ENCODE measurements around the gene SORCS2. TPM values are rescaled to one million over a fixed set of nuclear protein-coding genes. Genes with fewer than 3 reads are reported as not detected.

SORCS2 gene
- total and polyA plus RNA-seq, 4 donors, result 2.2 to 7.7 (median 2.5) TPM

- DNase-seq (no peak), ATAC-seq (ENCODE audit: insufficient read depth, low FRiP score) (no peak)
- TF ChIP-seq CTCF (IDR thresholded peaks at IDR 0.05; ENCODE audit: control extremely low read depth, extremely low read depth), result no peak
- Histone ChIP-seq H3K4me1 (ENCODE audit: control insufficient read depth in 5 of 5, insufficient read depth in 5 of 5, low read length in 5 of 5) (no peaks in the 10 kb centered on the region), H3K27me3 (ENCODE audit: control insufficient read depth in 3 of 3, insufficient read depth in 3 of 3, low read length in 2 of 3) (no peaks in the 10 kb centered on the region), H3K9ac (ENCODE audit: insufficient read depth in 1 of 2, low read length in 2 of 2) (no peak overlapping the region), H3K27ac (ENCODE audit: low read depth in 1 of 2, low read length in 1 of 2) (no peak overlapping the region), H3K4me3 (no peak overlapping the region), H3K36me3 (ENCODE audit: control insufficient read depth in 4 of 4, insufficient read depth in 4 of 4, low read length in 4 of 4) (no peaks in the 10 kb centered on the region), H3K9me3 (ENCODE audit: control insufficient read depth in 4 of 4, insufficient read depth in 3 of 4, low read length in 3 of 4) (no peaks in the 10 kb centered on the region)
- WGBS, 2 donors, result 94 to 96% methylated on average over 9 of the region's 9 CpGs
Measured at GRCh38 chr4:7165874-7166201, 26.5 kb upstream of the SORCS2 start.

DNA sequence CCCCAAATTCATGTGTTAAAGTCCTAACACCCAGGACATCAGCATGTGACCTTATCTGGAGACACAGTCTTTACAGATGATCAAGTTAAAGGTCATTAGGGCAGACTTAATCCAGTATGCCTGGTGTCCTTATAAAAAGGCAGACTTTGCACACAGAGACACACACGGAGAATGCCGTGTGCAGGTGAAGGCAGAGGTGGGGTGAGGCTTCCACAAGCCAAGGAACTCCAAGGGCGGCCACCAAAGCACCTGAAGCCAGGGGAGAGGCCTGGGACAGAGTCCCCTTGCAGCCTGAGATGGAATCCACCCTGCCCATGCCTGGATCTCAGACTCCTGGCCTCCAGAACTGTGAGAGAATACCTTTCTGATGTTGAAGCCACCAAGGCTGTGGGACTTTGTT lies 26.1 kb upstream of the SORCS2 start:
- H3K9ac ChIP-seq (ENCODE audit: insufficient read depth in 1 of 2, low read length in 2 of 2), result no peak overlapping the region
- H3K4me1 ChIP-seq (ENCODE audit: control insufficient read depth in 5 of 5, insufficient read depth in 5 of 5, low read length in 5 of 5), result no peaks in the 10 kb centered on the region
- H3K36me3 ChIP-seq (ENCODE audit: control insufficient read depth in 4 of 4, insufficient read depth in 4 of 4, low read length in 4 of 4), result no peaks in the 10 kb centered on the region
- H3K27me3 ChIP-seq (ENCODE audit: control insufficient read depth in 3 of 3, insufficient read depth in 3 of 3, low read length in 2 of 3), result no peaks in the 10 kb centered on the region
- WGBS, 2 donors, result 90 to 100% methylated on average over 3 of the region's 3 CpGs
- ATAC-seq (ENCODE audit: insufficient read depth, low FRiP score) (no peak), DNase-seq (no peak)
- no peak for TF ChIP-seq CTCF (IDR thresholded peaks at IDR 0.05; ENCODE audit: control extremely low read depth, extremely low read depth)
- no peak overlapping the region for H3K27ac ChIP-seq (ENCODE audit: low read depth in 1 of 2, low read length in 1 of 2)
- H3K9me3 ChIP-seq (ENCODE audit: control insufficient read depth in 4 of 4, insufficient read depth in 3 of 4, low read length in 3 of 4), result no peaks in the 10 kb centered on the region
- H3K4me3 ChIP-seq, result no peak overlapping the region

DNA sequence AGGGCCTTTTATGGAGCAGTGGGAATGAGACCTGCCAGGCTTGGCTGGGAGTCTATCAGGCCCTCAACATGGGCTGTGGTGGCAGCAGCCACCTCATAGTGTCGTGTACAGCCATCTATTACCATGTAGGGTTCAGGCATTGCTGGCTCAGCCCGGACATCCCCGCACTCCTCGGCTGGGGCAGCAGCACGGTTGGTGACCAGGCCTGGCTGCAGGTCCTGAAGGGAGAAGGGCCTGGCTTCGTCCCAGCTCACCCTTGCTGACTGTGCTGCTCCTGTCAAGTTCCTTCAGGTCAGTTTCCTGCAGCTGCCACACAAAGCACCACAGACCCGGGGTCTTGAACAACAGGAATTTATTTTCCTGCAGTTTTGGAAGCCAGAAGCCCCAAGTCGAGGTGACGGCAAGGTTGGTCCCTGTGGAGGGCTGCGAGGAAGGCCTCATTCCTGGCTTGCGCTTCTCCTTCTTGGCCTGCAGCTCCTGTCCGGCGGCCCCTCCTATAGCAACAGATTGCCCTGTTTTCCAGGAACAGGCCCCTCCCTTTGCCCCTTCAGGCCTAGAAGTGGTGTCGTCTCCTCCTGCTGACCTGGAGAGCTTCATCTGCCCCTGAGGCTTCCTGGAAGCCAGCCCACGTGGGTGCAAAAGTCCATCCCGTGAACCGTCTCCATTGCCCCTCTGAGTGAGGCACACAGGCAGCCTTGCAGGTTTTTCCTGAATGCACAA lies 25.2 kb upstream of the SORCS2 start:
- ATAC-seq (ENCODE audit: insufficient read depth, low FRiP score) (no peak), DNase-seq (no peak)
- no peaks in the 10 kb centered on the region for H3K36me3 ChIP-seq (ENCODE audit: control insufficient read depth in 4 of 4, insufficient read depth in 4 of 4, low read length in 4 of 4)
- H3K27ac ChIP-seq (ENCODE audit: low read depth in 1 of 2, low read length in 1 of 2), result no peak overlapping the region
- no peak overlapping the region for H3K9ac ChIP-seq (ENCODE audit: insufficient read depth in 1 of 2, low read length in 2 of 2)
- TF ChIP-seq CTCF (IDR thresholded peaks at IDR 0.05; ENCODE audit: control extremely low read depth, extremely low read depth), result no peak
- no peaks in the 10 kb centered on the region for H3K27me3 ChIP-seq (ENCODE audit: control insufficient read depth in 3 of 3, insufficient read depth in 3 of 3, low read length in 2 of 3)
- no peaks in the 10 kb centered on the region for H3K9me3 ChIP-seq (ENCODE audit: control insufficient read depth in 4 of 4, insufficient read depth in 3 of 4, low read length in 3 of 4)
- 73 to 74% methylated on average over 17 of the region's 17 CpGs for WGBS, 2 donors
- no peak overlapping the region for H3K4me3 ChIP-seq
- no peaks in the 10 kb centered on the region for H3K4me1 ChIP-seq (ENCODE audit: control insufficient read depth in 5 of 5, insufficient read depth in 5 of 5, low read length in 5 of 5)

DNA sequence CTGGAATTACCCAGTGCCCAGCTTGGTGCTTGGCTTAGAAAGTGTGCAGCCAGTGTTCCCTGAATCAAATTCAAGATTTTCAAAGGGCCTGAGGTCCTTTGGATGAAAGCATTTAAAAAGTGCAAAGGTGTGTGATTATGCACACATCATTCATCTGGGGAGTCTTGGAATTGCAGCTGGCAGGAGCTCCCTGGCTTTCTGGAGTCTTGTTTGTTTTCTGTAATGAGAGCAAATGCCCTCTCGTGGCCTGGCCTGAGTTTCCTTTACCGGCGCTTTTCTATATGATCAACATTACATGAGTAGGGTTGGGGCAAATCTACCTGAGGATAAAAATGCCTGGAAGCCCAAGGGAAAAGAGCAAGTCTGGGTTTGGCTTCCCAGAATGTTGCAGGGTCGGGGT lies 24.6 kb upstream of the SORCS2 start:
- ATAC-seq (ENCODE audit: insufficient read depth, low FRiP score) (no peak), DNase-seq (no peak)
- H3K27ac ChIP-seq (ENCODE audit: low read depth in 1 of 2, low read length in 1 of 2), result no peak overlapping the region
- H3K9ac ChIP-seq (ENCODE audit: insufficient read depth in 1 of 2, low read length in 2 of 2), result no peak overlapping the region
- H3K4me3 ChIP-seq, result no peak overlapping the region
- no peaks in the 10 kb centered on the region for H3K9me3 ChIP-seq (ENCODE audit: control insufficient read depth in 4 of 4, insufficient read depth in 3 of 4, low read length in 3 of 4)
- H3K4me1 ChIP-seq (ENCODE audit: control insufficient read depth in 5 of 5, insufficient read depth in 5 of 5, low read length in 5 of 5), result no peaks in the 10 kb centered on the region
- no peak for TF ChIP-seq CTCF (IDR thresholded peaks at IDR 0.05; ENCODE audit: control extremely low read depth, extremely low read depth)
- 69 to 74% methylated on average over 4 of the region's 4 CpGs for WGBS, 2 donors
- H3K27me3 ChIP-seq (ENCODE audit: control insufficient read depth in 3 of 3, insufficient read depth in 3 of 3, low read length in 2 of 3), result no peaks in the 10 kb centered on the region
- no peaks in the 10 kb centered on the region for H3K36me3 ChIP-seq (ENCODE audit: control insufficient read depth in 4 of 4, insufficient read depth in 4 of 4, low read length in 4 of 4)
